Keratinocyte (primary cell): ENCODE data around the gene NDUFAF5. TPM values are rescaled to one million over a fixed set of nuclear protein-coding genes. Genes with fewer than 3 reads are reported as not detected.

ENCODE experiments used
- DNase-seq: peaks from one replicate; pipeline ENCODE4 v3.0.0-alpha.2; 2011; ENCODE audit warnings: low read depth, missing footprints, low spot score
- FAIRE-seq: peaks from 2 replicates; lab custom pipeline; 2011; peaks lifted over from hg19 to GRCh38; lab: Jason Lieb, UNC
- H2AFZ ChIP-seq: 2 replicates; pipeline ENCODE4 v1.6.0; 2012; ENCODE audit warnings: low read length, control low read depth, inconsistent platforms; ENCODE audit not compliant: control insufficient read depth
- H3K27ac ChIP-seq: 2 replicates; pipeline ENCODE4 v1.5.1; 2011; ENCODE audit warnings: low read length; ENCODE audit not compliant: control insufficient read depth, insufficient read depth
- H3K27me3 ChIP-seq: 3 replicates; pipeline ENCODE4 v1.6.0; 2011; ENCODE audit warnings: low read length; ENCODE audit not compliant: control insufficient read depth, insufficient read depth; ENCODE audit errors: extremely low read depth
- H3K36me3 ChIP-seq, 2 experiments: 2 replicates in 1 of 2; 3 replicates in 1 of 2; pipeline ENCODE4 v1.5.1; 2011; ENCODE audit warnings: low read length in 2 of 2, mild to moderate bottlenecking in 1 of 2; ENCODE audit not compliant: control insufficient read depth in 2 of 2, insufficient read depth in 2 of 2; ENCODE audit errors: extremely low read depth in 1 of 2
- H3K4me1 ChIP-seq: 3 replicates; pipeline ENCODE4 v1.5.1; 2011; ENCODE audit warnings: low read length; ENCODE audit not compliant: control insufficient read depth, insufficient read depth; ENCODE audit errors: extremely low read depth
- H3K4me2 ChIP-seq: 3 replicates; pipeline ENCODE4 v1.6.0; 2011; ENCODE audit warnings: low read depth, low read length; ENCODE audit not compliant: control insufficient read depth, insufficient read depth; ENCODE audit errors: extremely low read depth
- H3K4me3 ChIP-seq, 3 experiments: fragments of 200-600 bp in 1 of 3; sonication (generic) in 1 of 3; 2 replicates in 2 of 3; 3 replicates in 1 of 3; pipeline ENCODE4 v1.5.1; 2011 to 2016; ENCODE audit warnings: low read length in 3 of 3, mild to moderate bottlenecking in 3 of 3, control low read depth in 2 of 3, inconsistent platforms in 1 of 3, low read depth in 1 of 3, mixed read lengths in 1 of 3, mixed run types in 1 of 3, moderate library complexity in 1 of 3; ENCODE audit not compliant: control insufficient read depth in 2 of 3, insufficient read depth in 2 of 3; ENCODE audit errors: extremely low read depth in 1 of 3
- H3K79me2 ChIP-seq: 2 replicates; pipeline ENCODE4 v1.6.0; 2012; ENCODE audit warnings: low read length; ENCODE audit not compliant: control insufficient read depth, insufficient read depth
- H3K9ac ChIP-seq: 3 replicates; pipeline ENCODE4 v1.6.0; 2011; ENCODE audit warnings: low read length; ENCODE audit not compliant: control insufficient read depth, insufficient read depth; ENCODE audit errors: extremely low read depth
- H3K9me1 ChIP-seq: 3 replicates; pipeline ENCODE4 v1.6.0; 2011; ENCODE audit warnings: low read length; ENCODE audit not compliant: control insufficient read depth, insufficient read depth; ENCODE audit errors: extremely low read depth
- H3K9me3 ChIP-seq: 2 replicates; pipeline ENCODE4 v1.5.1; 2012; ENCODE audit warnings: low read depth, low read length; ENCODE audit not compliant: control insufficient read depth
- H4K20me1 ChIP-seq: 3 replicates; pipeline ENCODE4 v1.6.0; 2011; ENCODE audit warnings: low read length; ENCODE audit not compliant: control insufficient read depth, insufficient read depth; ENCODE audit errors: extremely low read depth
- EZH2 ChIP-seq: IDR thresholded peaks from one replicate; pipeline ENCODE4 v1.6.1; 2012; ENCODE audit warnings: inconsistent platforms, mild to moderate bottlenecking, low read length, moderate library complexity
- dilution Hi-C: fragments of 300-500 bp; cut with MboI; formaldehyde crosslinking; loops from one replicate; pipeline ENCODE4 v1.7.0; 2020; ENCODE audit warnings: low sequenced_read_pairs; ENCODE audit not compliant: extremely low pct_ligation_motif_present
- polyA plus RNA-seq, 5 experiments: library from polyadenylated mRNA; depleted of rRNA in 3 of 5; stranded (reverse) in 3 of 5; stranded (forward) in 1 of 5; unstranded in 1 of 5; fragments of >200 nt; gene quantifications; 1 replicate in 1 of 5; 2 replicates in 3 of 5; 3 replicates in 1 of 5; pipeline versions ENCODE4 v1.2.1 to v1.2.3, GENCODE V29; 2011 to 2012; ENCODE audit warnings: missing spikeins in 2 of 5, low read depth in 1 of 5, low replicate concordance in 1 of 5
- TF ChIP-seq, protein P1 (sequence below), 3 experiments: IDR thresholded peaks in 1 of 3; conservative IDR thresholded peaks in 1 of 3; optimal IDR thresholded peaks in 1 of 3; 2 replicates in 2 of 3; 3 replicates in 1 of 3; pipeline versions ENCODE3 to v1.5.1; 2011; ENCODE audit warnings: low read length in 3 of 3, mild to moderate bottlenecking in 3 of 3, moderate library complexity in 2 of 3, control low read depth in 1 of 3, inconsistent platforms in 1 of 3; ENCODE audit not compliant: insufficient read depth in 2 of 3; ENCODE audit errors: extremely low read depth in 1 of 3

NDUFAF5 gene
- polyA plus RNA-seq, 1 donor (not counting 4 experiments of a cell fraction or from before 2014, with no cell fraction given): 26.4 TPM

DNA sequence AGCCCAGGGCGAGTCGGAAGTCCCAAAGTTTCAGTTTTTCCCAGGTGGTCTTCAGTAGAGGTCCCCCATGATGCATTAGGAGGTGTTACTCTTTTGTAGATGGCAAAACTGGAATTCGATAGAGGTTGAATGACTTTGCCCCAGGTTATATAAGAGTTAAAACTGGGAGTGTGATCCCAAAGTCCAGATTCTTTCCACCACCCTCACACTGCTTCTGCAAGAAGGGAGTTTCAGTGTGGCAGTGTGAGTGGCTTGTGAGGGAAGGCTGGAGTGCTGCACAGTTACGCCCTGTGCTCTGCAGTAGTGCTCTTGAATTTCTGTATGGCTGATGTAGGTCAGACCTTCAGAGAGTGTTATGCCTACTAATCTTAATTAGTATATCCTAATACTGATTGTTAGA lies 29.8 kb downstream of the NDUFAF5 start:
- no peak for FAIRE-seq
- Histone ChIP-seq H3K4me1 (no peaks in the 10 kb centered on the region), H3K79me2 (no peaks in the 10 kb centered on the region), H4K20me1 (no peaks in the 10 kb centered on the region), H3K4me3 (no peak overlapping the region), H3K9ac (no peak overlapping the region), H3K9me1 (no peaks in the 10 kb centered on the region), H3K27me3 (no peaks in the 10 kb centered on the region), H3K27ac (no peak overlapping the region), H3K9me3 (no peaks in the 10 kb centered on the region), H3K36me3 (peaks cover 18 to 19% of the 10 kb centered on the region in 2 experiments), H2AFZ (no peak overlapping the region), H3K4me2 (no peak overlapping the region)
- dilution Hi-C loops: no loop called here
- TF ChIP-seq EZH2: no peak
- TF ChIP-seq, protein P1, sequence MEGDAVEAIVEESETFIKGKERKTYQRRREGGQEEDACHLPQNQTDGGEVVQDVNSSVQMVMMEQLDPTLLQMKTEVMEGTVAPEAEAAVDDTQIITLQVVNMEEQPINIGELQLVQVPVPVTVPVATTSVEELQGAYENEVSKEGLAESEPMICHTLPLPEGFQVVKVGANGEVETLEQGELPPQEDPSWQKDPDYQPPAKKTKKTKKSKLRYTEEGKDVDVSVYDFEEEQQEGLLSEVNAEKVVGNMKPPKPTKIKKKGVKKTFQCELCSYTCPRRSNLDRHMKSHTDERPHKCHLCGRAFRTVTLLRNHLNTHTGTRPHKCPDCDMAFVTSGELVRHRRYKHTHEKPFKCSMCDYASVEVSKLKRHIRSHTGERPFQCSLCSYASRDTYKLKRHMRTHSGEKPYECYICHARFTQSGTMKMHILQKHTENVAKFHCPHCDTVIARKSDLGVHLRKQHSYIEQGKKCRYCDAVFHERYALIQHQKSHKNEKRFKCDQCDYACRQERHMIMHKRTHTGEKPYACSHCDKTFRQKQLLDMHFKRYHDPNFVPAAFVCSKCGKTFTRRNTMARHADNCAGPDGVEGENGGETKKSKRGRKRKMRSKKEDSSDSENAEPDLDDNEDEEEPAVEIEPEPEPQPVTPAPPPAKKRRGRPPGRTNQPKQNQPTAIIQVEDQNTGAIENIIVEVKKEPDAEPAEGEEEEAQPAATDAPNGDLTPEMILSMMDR (optimal IDR thresholded peaks at IDR 0.05 in 1 of 3, IDR thresholded peaks at IDR 0.05 in 1 of 3, conservative IDR thresholded peaks at IDR 0.05 in 1 of 3; ENCODE audit: extremely low read depth in 1 of 3, insufficient read depth in 2 of 3, low read length in 3 of 3): no peak
- DNase-seq: no peak

DNA sequence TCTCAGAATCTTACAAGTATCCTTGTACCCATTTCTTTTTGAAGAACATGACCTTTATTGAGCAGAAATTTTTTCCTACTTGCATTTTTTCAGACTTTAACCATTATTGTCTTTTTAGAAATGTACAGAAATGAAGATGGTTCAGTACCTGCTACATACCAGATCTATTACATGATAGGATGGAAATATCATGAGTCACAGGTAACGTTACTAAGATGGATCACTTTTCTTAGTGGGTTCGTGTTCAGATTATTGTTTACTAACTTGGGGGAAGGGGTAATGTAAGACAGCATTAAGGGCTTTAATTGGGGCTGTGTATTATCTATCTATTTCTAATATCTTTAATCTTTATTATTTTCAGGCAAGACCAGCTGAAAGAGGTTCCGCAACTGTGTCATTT lies 31.9 kb downstream of the NDUFAF5 start:
- no peak for FAIRE-seq
- Histone ChIP-seq H3K27ac (no peak overlapping the region), H3K9ac (no peak overlapping the region), H4K20me1 (no peaks in the 10 kb centered on the region), H2AFZ (no peak overlapping the region), H3K9me1 (no peaks in the 10 kb centered on the region), H3K27me3 (no peaks in the 10 kb centered on the region), H3K36me3 (peaks cover 10 to 13% of the 10 kb centered on the region in 2 experiments), H3K79me2 (no peaks in the 10 kb centered on the region), H3K9me3 (no peaks in the 10 kb centered on the region), H3K4me3 (no peak overlapping the region), H3K4me1 (no peaks in the 10 kb centered on the region), H3K4me2 (no peak overlapping the region)
- DNase-seq: no peak
- dilution Hi-C loops: no loop called here
- TF ChIP-seq, protein P1 (optimal IDR thresholded peaks at IDR 0.05 in 1 of 3, IDR thresholded peaks at IDR 0.05 in 1 of 3, conservative IDR thresholded peaks at IDR 0.05 in 1 of 3; ENCODE audit: extremely low read depth in 1 of 3, insufficient read depth in 2 of 3, low read length in 3 of 3): no peak
- TF ChIP-seq EZH2: no peak
